ENCODE results near the gene LOXL1. TPM values are rescaled to one million over a fixed set of nuclear protein-coding genes. Genes with fewer than 3 reads are reported as not detected.
"Not testable (repeated sequence)": the region's sequence is repeated elsewhere in the genome, so short reads cannot be mapped to it uniquely, and the experiment has no call there.

The LOXL1 gene
- total RNA-seq, 1 donor from 2014 or later: 5.8 TPM

GRCh38 chr15:73923156-73923487 is 3.1 kb upstream of the LOXL1 start:
- no peak for ATAC-seq

- ATAC-seq: no peak
Observed at GRCh38 chr15:73923488-73924164, 2.6 kb upstream of the LOXL1 start.

- peak; percentile 31 for ATAC-seq
Observed at GRCh38 chr15:73924171-73924921, 1.9 kb upstream of the LOXL1 start.

- ATAC-seq: no peak
Observed at GRCh38 chr15:73925848-73926218, 429 bp upstream of the LOXL1 start.

GRCh38 chr15:73927003-73927475 is 777 bp downstream of the LOXL1 start:
- ATAC-seq: peak; percentile 17

- peak; percentile 70 for ATAC-seq
Observed at GRCh38 chr15:73927476-73928240, 1.4 kb downstream of the LOXL1 start.

- ATAC-seq: no peak
Observed at GRCh38 chr15:73928241-73928579, 1.9 kb downstream of the LOXL1 start.

- ATAC-seq: no peak
Observed at GRCh38 chr15:73928971-73929627, 2.8 kb downstream of the LOXL1 start.

GRCh38 chr15:73930371-73930770 is 4.1 kb downstream of the LOXL1 start:
- no peak for ATAC-seq

GRCh38 chr15:73930790-73931281 is 4.6 kb downstream of the LOXL1 start:
- ATAC-seq: no peak

- ATAC-seq: no peak
Observed at GRCh38 chr15:73931441-73931840, 5.2 kb downstream of the LOXL1 start.

- no peak for ATAC-seq
Observed at GRCh38 chr15:73932381-73933191, 6.3 kb downstream of the LOXL1 start.

GRCh38 chr15:73934281-73934680 is 8.0 kb downstream of the LOXL1 start:
- no peak for ATAC-seq

- ATAC-seq: peak; percentile 42
Observed at GRCh38 chr15:73935547-73935946, 9.3 kb downstream of the LOXL1 start.

- peak; percentile 74 for ATAC-seq
Observed at GRCh38 chr15:73936181-73936580, 9.9 kb downstream of the LOXL1 start.

- ATAC-seq: no peak
Observed at GRCh38 chr15:73936588-73937290, 10.5 kb downstream of the LOXL1 start.

GRCh38 chr15:73937296-73937695 is 11.0 kb downstream of the LOXL1 start:
- ATAC-seq: no peak

GRCh38 chr15:73937726-73938125 is 11.5 kb downstream of the LOXL1 start:
- no peak for ATAC-seq

- ATAC-seq: not testable (repeated sequence)
Observed at GRCh38 chr15:73938516-73938915, 12.3 kb downstream of the LOXL1 start.

- ATAC-seq: no peak
Observed at GRCh38 chr15:73939138-73939537, 12.9 kb downstream of the LOXL1 start.
